ENCODE data around the gene KHDC3L.

- TF ChIP-seq RAD51 (IDR thresholded peaks at IDR 0.05) (no peak), CTCF (IDR thresholded peaks at IDR 0.05 in 2 of 3, conservative IDR thresholded peaks at IDR 0.05 in 1 of 3; ENCODE audit: control insufficient read depth in 2 of 3, extremely low read depth in 1 of 3, insufficient read depth in 1 of 3, low read depth in 3 of 3, low read length in 3 of 3) (no peak), POLR2AphosphoS2 (IDR thresholded peaks at IDR 0.05; ENCODE audit: low read depth, low read length) (no peak), CUX1 (IDR thresholded peaks at IDR 0.05; ENCODE audit: insufficient replicate concordance, low read depth, low read length) (no peak), POLR2A (IDR thresholded peaks at IDR 0.05; ENCODE audit: low read depth, low read length) (no peak), EZH2 (IDR thresholded peaks at IDR 0.05; ENCODE audit: borderline replicate concordance, control insufficient read depth, low read depth, low read length) (no peak), CHD1 (IDR thresholded peaks at IDR 0.05; ENCODE audit: low read depth, low read length) (no peak), POLR2AphosphoS5 (IDR thresholded peaks at IDR 0.05; ENCODE audit: low read length) (no peak), MYC (IDR thresholded peaks at IDR 0.05; ENCODE audit: insufficient read depth, insufficient read length, insufficient replicate concordance, low read length, severe bottlenecking) (no peak)
- TF ChIP-seq, protein P1, sequence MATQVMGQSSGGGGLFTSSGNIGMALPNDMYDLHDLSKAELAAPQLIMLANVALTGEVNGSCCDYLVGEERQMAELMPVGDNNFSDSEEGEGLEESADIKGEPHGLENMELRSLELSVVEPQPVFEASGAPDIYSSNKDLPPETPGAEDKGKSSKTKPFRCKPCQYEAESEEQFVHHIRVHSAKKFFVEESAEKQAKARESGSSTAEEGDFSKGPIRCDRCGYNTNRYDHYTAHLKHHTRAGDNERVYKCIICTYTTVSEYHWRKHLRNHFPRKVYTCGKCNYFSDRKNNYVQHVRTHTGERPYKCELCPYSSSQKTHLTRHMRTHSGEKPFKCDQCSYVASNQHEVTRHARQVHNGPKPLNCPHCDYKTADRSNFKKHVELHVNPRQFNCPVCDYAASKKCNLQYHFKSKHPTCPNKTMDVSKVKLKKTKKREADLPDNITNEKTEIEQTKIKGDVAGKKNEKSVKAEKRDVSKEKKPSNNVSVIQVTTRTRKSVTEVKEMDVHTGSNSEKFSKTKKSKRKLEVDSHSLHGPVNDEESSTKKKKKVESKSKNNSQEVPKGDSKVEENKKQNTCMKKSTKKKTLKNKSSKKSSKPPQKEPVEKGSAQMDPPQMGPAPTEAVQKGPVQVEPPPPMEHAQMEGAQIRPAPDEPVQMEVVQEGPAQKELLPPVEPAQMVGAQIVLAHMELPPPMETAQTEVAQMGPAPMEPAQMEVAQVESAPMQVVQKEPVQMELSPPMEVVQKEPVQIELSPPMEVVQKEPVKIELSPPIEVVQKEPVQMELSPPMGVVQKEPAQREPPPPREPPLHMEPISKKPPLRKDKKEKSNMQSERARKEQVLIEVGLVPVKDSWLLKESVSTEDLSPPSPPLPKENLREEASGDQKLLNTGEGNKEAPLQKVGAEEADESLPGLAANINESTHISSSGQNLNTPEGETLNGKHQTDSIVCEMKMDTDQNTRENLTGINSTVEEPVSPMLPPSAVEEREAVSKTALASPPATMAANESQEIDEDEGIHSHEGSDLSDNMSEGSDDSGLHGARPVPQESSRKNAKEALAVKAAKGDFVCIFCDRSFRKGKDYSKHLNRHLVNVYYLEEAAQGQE (IDR thresholded peaks at IDR 0.05; ENCODE audit: low read depth, low read length) = no peak
- TF ChIP-seq, protein P2, sequence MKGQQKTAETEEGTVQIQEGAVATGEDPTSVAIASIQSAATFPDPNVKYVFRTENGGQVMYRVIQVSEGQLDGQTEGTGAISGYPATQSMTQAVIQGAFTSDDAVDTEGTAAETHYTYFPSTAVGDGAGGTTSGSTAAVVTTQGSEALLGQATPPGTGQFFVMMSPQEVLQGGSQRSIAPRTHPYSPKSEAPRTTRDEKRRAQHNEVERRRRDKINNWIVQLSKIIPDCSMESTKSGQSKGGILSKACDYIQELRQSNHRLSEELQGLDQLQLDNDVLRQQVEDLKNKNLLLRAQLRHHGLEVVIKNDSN (IDR thresholded peaks at IDR 0.05; ENCODE audit: borderline replicate concordance, extremely low read length, insufficient read depth, low read depth, low read length) = no peak
These were observed 50.6 kb downstream of the KHDC3L start for GRCh38 chr6:73413102-73413501.

All from GM12878 (cell line).